Neural progenitor cell (in vitro differentiated cells): ENCODE measurements around the gene DPH3.

Source experiments
- CTCF ChIP-seq: fragments of 200-600 bp; sonication (generic); IDR thresholded peaks from 2 replicates; pipeline ENCODE4 v1.5.1; 2017; ENCODE audit warnings: antibody characterized with exemption, mild to moderate bottlenecking
- EZH2 ChIP-seq: fragments of 200-600 bp; sonication (generic); IDR thresholded peaks from 2 replicates; pipeline ENCODE4 v1.6.1; 2017; ENCODE audit warnings: antibody characterized with exemption, mild to moderate bottlenecking, moderate library complexity
- EZH2phosphoT487 ChIP-seq: fragments of 200-600 bp; sonication (generic); IDR thresholded peaks from 2 replicates; pipeline ENCODE4 v1.6.1; 2017; ENCODE audit warnings: antibody characterized with exemption

- no peak for TF ChIP-seq CTCF
- no peak for TF ChIP-seq EZH2
- TF ChIP-seq EZH2phosphoT487, result no peak
These were observed 49.3 kb upstream of the DPH3 start for GRCh38 chr3:16313886-16314645.
